ENCODE measurements around the gene ADGRA1.
"Not testable (repeated sequence)": the region's sequence is repeated elsewhere in the genome, so short reads cannot be mapped to it uniquely, and the experiment has no call there.

ADGRA1 gene

GRCh38 chr10:133164816-133165555, 77.3 kb downstream of the ADGRA1 start:
- DNase-seq = no peak

- DNase-seq = no peak
Observed at GRCh38 chr10:133165556-133166503, 78.1 kb downstream of the ADGRA1 start.

DNA sequence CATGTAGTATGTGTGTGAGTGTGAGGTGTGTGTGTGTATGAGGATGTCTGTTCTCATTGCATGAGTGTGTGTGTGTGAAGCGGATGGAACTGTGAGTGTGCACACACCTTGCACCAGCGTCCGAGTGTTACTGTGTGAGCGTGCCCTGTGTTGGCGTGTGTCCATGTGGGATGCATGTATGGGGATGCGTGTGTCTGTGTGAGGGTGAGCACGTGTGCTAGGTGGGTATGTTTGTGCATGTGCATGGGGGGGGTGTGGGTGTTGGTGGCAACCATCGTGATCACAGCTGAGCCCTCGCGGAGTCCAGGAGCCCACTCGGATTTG, 78.7 kb downstream of the ADGRA1 start:
- DNase-seq = no peak

- no peak for DNase-seq
Observed at GRCh38 chr10:133166828-133167692, 79.3 kb downstream of the ADGRA1 start.

DNA sequence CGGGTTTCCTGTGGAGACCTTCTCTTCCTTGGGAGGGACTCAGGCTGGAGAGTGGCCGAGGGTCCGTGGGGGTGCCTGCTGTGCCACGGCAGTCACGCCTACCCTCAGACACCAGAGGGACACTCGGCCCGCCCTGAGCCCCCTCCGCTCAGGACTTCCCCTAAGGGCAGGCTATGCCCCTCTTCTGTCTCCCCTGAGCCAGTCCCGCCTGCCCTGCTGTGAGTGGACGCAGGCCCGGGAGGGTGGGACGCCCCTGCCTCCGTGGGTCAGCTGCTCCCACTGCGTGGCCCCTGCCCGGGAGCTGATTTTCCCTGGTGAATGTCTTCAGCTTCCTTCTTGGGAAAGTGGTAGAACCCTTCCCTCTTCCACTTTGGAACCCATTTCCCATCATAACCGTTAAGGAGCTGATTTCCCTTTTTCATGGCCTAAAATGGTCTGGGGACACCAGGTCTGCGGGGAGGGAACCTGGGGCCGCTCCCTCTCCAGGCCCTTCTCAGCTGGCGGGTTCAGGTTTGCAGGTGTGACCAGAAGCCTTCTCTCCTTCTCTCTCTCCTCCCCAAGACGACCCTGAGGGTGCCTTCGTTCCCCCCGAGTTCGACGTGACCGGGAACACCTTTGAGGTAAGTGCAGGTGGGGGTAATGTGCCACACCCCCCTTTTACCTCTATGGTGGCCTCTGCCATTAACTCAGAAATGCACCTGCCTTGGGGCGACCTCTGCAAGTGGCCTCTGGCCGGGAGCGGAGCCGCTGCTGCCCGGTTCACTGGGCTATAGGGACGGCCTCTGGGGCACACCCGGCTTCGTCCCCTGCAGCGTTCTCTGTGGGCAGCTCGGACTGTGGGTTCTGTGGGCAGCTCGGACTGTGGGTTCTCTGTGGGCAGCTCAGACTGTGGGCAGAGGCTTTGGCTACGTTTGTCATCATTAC, 80.2 kb downstream of the ADGRA1 start:
- no peak for DNase-seq

GRCh38 chr10:133168617-133169031, 80.9 kb downstream of the ADGRA1 start:
- DNase-seq = no peak

- no peak for DNase-seq
Observed at GRCh38 chr10:133169173-133169947, 81.6 kb downstream of the ADGRA1 start.

- no peak for DNase-seq
Observed at GRCh38 chr10:133170092-133170491, 82.4 kb downstream of the ADGRA1 start.

GRCh38 chr10:133173860-133174640, 86.3 kb downstream of the ADGRA1 start:
- no peak for DNase-seq

- DNase-seq = no peak
Observed at GRCh38 chr10:133174689-133175263, 87.1 kb downstream of the ADGRA1 start.

DNA sequence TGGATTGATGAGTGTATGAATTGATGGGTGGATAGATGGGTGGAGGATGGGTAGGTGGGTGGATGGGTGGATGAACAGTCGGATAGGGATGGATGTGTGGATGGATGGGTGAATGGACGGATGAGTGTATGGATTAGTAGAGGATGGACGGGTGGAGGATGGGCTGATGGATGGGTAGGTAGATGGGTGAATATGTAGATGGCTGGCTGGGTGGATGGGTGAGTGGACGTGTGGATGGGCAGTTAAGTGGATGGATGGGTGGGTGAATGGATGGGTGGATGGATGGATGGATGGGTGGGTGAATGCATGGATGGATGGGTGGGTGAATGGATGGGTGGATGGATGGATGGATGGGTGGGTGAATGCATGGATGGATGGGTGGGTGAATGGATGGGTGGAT, 87.9 kb downstream of the ADGRA1 start:
- DNase-seq = not testable (repeated sequence)

DNA sequence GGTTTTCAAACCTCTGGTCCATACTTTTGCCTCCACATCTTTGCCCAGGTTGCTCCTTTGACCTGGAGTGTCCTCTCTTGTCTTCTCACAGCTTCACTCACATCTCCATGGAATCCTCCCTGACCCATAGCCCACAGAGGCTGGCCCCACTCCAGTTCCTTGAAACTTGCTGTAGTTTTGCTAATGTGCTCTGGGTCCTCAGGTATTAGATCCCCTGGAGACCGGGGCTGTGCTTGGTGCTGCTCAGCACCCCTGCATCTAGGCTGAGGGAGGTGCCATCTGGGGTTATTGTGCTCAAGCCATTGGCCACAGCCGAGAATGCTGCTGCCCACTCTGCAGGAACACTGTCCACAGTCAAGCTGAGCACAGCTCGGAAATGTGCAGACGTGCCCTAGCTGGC, 88.8 kb downstream of the ADGRA1 start:
- DNase-seq = no peak

DNA sequence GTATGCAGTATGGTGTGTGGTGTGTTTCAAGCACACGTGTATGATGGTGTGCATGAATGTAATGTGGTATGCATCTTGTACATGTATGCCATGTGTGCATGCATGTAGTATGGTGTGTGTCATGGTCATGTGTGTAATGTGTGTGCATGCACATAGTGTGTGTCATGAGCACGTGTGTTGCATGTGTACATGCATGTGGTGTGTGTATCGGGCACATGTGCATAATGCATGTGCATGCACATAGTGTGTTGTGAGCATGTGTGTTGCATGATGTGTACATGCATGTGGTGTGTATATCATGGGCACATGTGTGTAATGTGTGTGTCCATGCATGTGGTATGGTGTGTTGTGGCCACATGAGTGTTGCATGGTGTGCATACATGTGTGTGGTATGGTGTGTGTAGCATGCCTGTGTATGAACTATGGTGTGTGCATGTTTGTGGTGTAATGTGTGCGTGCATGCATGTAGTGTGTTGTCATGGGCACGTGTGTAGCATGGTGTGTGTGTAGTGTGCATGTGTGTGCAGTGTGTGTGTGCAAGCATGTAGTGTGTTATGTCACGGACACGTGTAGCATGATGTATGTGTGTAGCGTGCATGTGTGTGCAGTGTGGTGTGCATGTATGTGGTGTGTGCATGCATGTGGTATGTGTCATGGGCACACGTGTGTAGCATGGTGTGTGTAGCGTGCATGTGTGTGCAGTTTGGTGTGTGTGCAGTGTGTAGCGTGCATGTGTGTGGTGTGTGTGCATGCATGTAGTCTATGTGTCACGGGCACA, 89.8 kb downstream of the ADGRA1 start:
- no peak for DNase-seq

- no peak for DNase-seq
Observed at GRCh38 chr10:133178357-133179127, 90.8 kb downstream of the ADGRA1 start.

DNA sequence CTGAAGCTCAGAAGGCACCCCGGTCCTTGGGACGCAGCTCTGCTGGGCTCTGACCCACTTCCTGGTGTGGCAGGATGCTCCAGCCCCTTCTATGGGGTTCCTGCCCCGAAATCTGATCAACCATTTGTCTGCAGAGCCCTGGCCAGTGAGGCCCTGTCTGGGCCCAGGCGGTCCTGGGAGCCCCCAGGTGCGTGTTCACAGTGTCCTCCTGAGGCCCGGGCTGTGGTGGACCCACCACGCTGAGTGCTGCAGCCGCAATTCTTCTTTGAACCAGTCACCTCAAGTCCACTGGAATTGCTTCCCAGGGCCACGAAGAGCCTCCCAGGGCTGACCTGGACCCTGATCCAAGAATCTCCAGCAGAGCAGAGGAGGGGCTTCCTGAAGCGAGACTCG, 91.4 kb downstream of the ADGRA1 start:
- DNase-seq = no peak

- no peak for DNase-seq
Observed at GRCh38 chr10:133179651-133180050, 91.9 kb downstream of the ADGRA1 start.

- no peak for DNase-seq
Observed at GRCh38 chr10:133180192-133180964, 92.7 kb downstream of the ADGRA1 start.
